Activated CD8-positive, alpha-beta T cell treated with anti-CD3 and anti-CD28 coated beads for 36 hours (primary cell): ENCODE data around the gene SNX20. TPM values are rescaled to one million over a fixed set of nuclear protein-coding genes. Genes with fewer than 3 reads are reported as not detected.
A peak's percentile ranks its signal among the peaks of the same experiment; 100 is the strongest.

Experiments used
- ATAC-seq: fragments of 200-7000 bp; cut with Tn5 transposase; one replicate; pipeline ENCODE4 v1.10.0; 2021; ENCODE audit warnings: mild to moderate bottlenecking, moderate library complexity
- CTCF ChIA-PET: fragments of 350-600 bp; sonication (Branson Sonifier 250); formaldehyde crosslinking; loops from one replicate; lab custom pipeline; 2021; ENCODE audit warnings: antibody characterized with exemption; lab: Charles Lee
- POLR2A ChIA-PET: fragments of 350-600 bp; sonication (Branson Sonifier 250); formaldehyde crosslinking; loops from one replicate; lab custom pipeline; 2021; ENCODE audit warnings: antibody characterized with exemption; lab: Charles Lee
- DNase-seq: peaks from one replicate; pipeline ENCODE4 v3.0.0-alpha.2; 2020
- H3K27ac Mint-ChIP-seq: one replicate; pipeline ENCODE4 v1.8.0; 2021; ENCODE audit warnings: mild to moderate bottlenecking, mixed read lengths
- H3K27me3 Mint-ChIP-seq: one replicate; pipeline ENCODE4 v1.8.0; 2021; ENCODE audit warnings: mixed read lengths
- H3K36me3 Mint-ChIP-seq: one replicate; pipeline ENCODE4 v1.8.0; 2021; ENCODE audit warnings: low read depth, mixed read lengths
- H3K4me1 Mint-ChIP-seq: one replicate; pipeline ENCODE4 v1.8.0; 2021; ENCODE audit warnings: low read depth, mixed read lengths
- H3K4me3 Mint-ChIP-seq: one replicate; pipeline ENCODE4 v1.8.0; 2021; ENCODE audit warnings: mild to moderate bottlenecking, moderate library complexity, mixed read lengths
- H3K9me3 Mint-ChIP-seq: one replicate; pipeline ENCODE4 v1.8.0; 2021; ENCODE audit warnings: mixed read lengths
- CTCF ChIP-seq: fragments of 200-600 bp; IDR thresholded peaks from one replicate; pipeline ENCODE4 v1.8.0; 2022; ENCODE audit warnings: antibody characterized with exemption, mild to moderate bottlenecking
- intact Hi-C: fragments of 100-400 bp; cut with micrococcal nuclease; formaldehyde crosslinking; loops from one replicate; pipeline ENCODE4 v1.10.0; 2022
- total RNA-seq, 2 experiments: library from RNA; stranded (reverse); gene quantifications; one replicate each; pipeline ENCODE4 v1.2.3, GENCODE V29; 2021

SNX20 gene
- total RNA-seq, 2 experiments from 2014 or later, result 24.6 to 25.0 TPM

- Mint-ChIP-seq H3K27me3 (no peaks in the 10 kb centered on the region), H3K36me3 (peaks cover 10% of the 10 kb centered on the region), H3K27ac (peak overlapping the region; percentile 76), H3K4me1 (peaks cover 37% of the 10 kb centered on the region), H3K4me3 (no peak overlapping the region), H3K9me3 (peaks cover 13% of the 10 kb centered on the region)
- ATAC-seq (peak; percentile 62), DNase-seq (no peak)
- ChIA-PET CTCF (interaction anchor here (0.9 to 7.0 kb wide), 5 partner anchors 10 to 85 kb away, joined by 3 to 34 read pairs (median 4); no protein-coding TSS in a partner anchor), POLR2A (interaction anchor here (1.3 to 1.4 kb wide), 2 partner anchors 20 to 57 kb away, joined by 4 read pairs; no protein-coding TSS in a partner anchor)
- intact Hi-C loops, result no loop called here
- TF ChIP-seq CTCF, result no peak
Observed at GRCh38 chr16:50721549-50722404, 40.7 kb upstream of the SNX20 start.

GRCh38 chr16:50719401-50720337, 38.6 kb upstream of the SNX20 start:
- H3K4me3 Mint-ChIP-seq, result no peak overlapping the region
- H3K4me1 Mint-ChIP-seq, result peaks cover 38% of the 10 kb centered on the region
- no peaks in the 10 kb centered on the region for H3K27me3 Mint-ChIP-seq
- intact Hi-C loops, result no loop called here
- ATAC-seq, result peak; percentile 57
- peaks cover 11% of the 10 kb centered on the region for H3K9me3 Mint-ChIP-seq
- peaks cover 8% of the 10 kb centered on the region for H3K36me3 Mint-ChIP-seq
- peak; percentile 53 for DNase-seq
- CTCF ChIA-PET, result interaction anchor here (1.0 to 7.0 kb wide), 10 partner anchors 11 to 87 kb away, joined by 3 to 34 read pairs (median 4); no protein-coding TSS in a partner anchor
- peak; percentile 52 for TF ChIP-seq CTCF
- POLR2A ChIA-PET, result interaction anchor here (0.6 to 1.3 kb wide), 2 partner anchors 12 to 29 kb away, joined by 3 read pairs; no protein-coding TSS in a partner anchor
- H3K27ac Mint-ChIP-seq, result no peak overlapping the region

GRCh38 chr16:50718761-50719400, 37.8 kb upstream of the SNX20 start:
- CTCF ChIA-PET, result interaction anchor here (1.0 to 7.0 kb wide), 5 partner anchors 13 to 88 kb away, joined by 3 to 34 read pairs (median 5); no protein-coding TSS in a partner anchor
- ATAC-seq, result no peak
- H3K27ac Mint-ChIP-seq, result no peak overlapping the region
- peaks cover 32% of the 10 kb centered on the region for H3K4me1 Mint-ChIP-seq
- POLR2A ChIA-PET, result interaction anchor here (0.6 kb wide), 1 partner anchor 30 kb away, joined by 3 read pairs; no protein-coding TSS in a partner anchor
- no peaks in the 10 kb centered on the region for H3K27me3 Mint-ChIP-seq
- H3K9me3 Mint-ChIP-seq, result peaks cover 4% of the 10 kb centered on the region
- no peak for DNase-seq
- no peak for TF ChIP-seq CTCF
- intact Hi-C loops, result no loop called here
- H3K36me3 Mint-ChIP-seq, result peaks cover 2% of the 10 kb centered on the region
- H3K4me3 Mint-ChIP-seq, result no peak overlapping the region

GRCh38 chr16:50718061-50718760, 37.1 kb upstream of the SNX20 start:
- Mint-ChIP-seq H3K9me3 (peaks cover under 1% of the 10 kb centered on the region), H3K36me3 (peaks cover 1% of the 10 kb centered on the region), H3K4me3 (no peak overlapping the region), H3K27me3 (no peaks in the 10 kb centered on the region), H3K4me1 (peaks cover 32% of the 10 kb centered on the region), H3K27ac (no peak overlapping the region)
- ChIA-PET CTCF (interaction anchor here (1.0 to 7.0 kb wide), 4 partner anchors 13 to 89 kb away, joined by 4 to 34 read pairs (median 6); no protein-coding TSS in a partner anchor), POLR2A (no interaction called here)
- no peak for DNase-seq
- intact Hi-C loops, result no loop called here
- no peak for TF ChIP-seq CTCF
- ATAC-seq, result no peak
